Transverse colon (tissue), 4 donors: ENCODE measurements around the gene CCDC88A. TPM values are rescaled to one million over a fixed set of nuclear protein-coding genes. Genes with fewer than 3 reads are reported as not detected.
"Not testable (repeated sequence)": the region's sequence is repeated elsewhere in the genome, so short reads cannot be mapped to it uniquely, and the experiment has no call there.

Experiments
- DNase-seq: peaks from one replicate; pipeline ENCODE4 v3.0.0-alpha.2; 2019
- H3K27ac ChIP-seq, 4 donors: fragments of 200-600 bp; sonication (generic); 2 replicates each; pipeline ENCODE4 v1.5.1; 2016 to 2018; ENCODE audit warnings: inconsistent platforms in 4 of 4
- H3K27me3 ChIP-seq: fragments of 200-600 bp; sonication (generic); 2 replicates; pipeline ENCODE4 v1.5.1; 2017; ENCODE audit warnings: inconsistent platforms
- H3K36me3 ChIP-seq, 4 donors: fragments of 200-600 bp; sonication (generic); 2 replicates each; pipeline ENCODE4 v1.5.1; 2017 to 2019; ENCODE audit warnings: inconsistent platforms in 4 of 4
- H3K4me1 ChIP-seq, 4 donors: fragments of 200-600 bp; sonication (generic); 2 replicates each; pipeline ENCODE4 v1.5.1; 2017 to 2020; ENCODE audit warnings: inconsistent platforms in 4 of 4
- H3K4me3 ChIP-seq, 4 donors: fragments of 200-600 bp; sonication (generic); 1 replicate in 1 of 4; 2 replicates in 3 of 4; pipeline versions ENCODE4 v1.5.1 to v1.6.1; 2017 to 2019; ENCODE audit warnings: inconsistent platforms in 4 of 4
- H3K9me3 ChIP-seq, 2 donors: fragments of 200-600 bp; sonication (generic); 2 replicates each; pipeline ENCODE4 v1.5.1; 2017 to 2019; ENCODE audit warnings: inconsistent platforms in 2 of 2
- EP300 ChIP-seq: sonication (generic); formaldehyde crosslinking; IDR thresholded peaks from one replicate; pipeline ENCODE4 v1.6.1; 2017; ENCODE audit warnings: antibody characterized with exemption, low read depth
- POLR2A ChIP-seq: fragments of 450-650 bp; IDR thresholded peaks from one replicate; pipeline ENCODE4 v1.6.1; 2016; ENCODE audit warnings: antibody characterized with exemption, mild to moderate bottlenecking, moderate library complexity
- POLR2AphosphoS5 ChIP-seq, 3 donors: sonication (generic); formaldehyde crosslinking; IDR thresholded peaks; one replicate each; pipeline ENCODE4 v1.6.1; 2016; ENCODE audit warnings: antibody characterized with exemption in 3 of 3
- WGBS, 2 donors: methylation state at CpG; one replicate each; pipeline ENCODE4 v1.1.5; 2018; ENCODE audit warnings: low coverage in 1 of 2; 5-methylcytosine and 5-hydroxymethylcytosine counted together
- in situ Hi-C, 4 donors: fragments of 200-750 bp; cut with MboI; loops; one replicate each; pipeline versions ENCODE4 v1.15.0 to v1.15.1; 2017; ENCODE audit warnings: low sequenced_read_pairs in 3 of 4, low pct_ligation_motif_present in 1 of 4, low pct_unique_long_range_greater_than_20kb in 1 of 4
- intact Hi-C: fragments of 100-400 bp; cut with DNase I; formaldehyde crosslinking; loops from one replicate; pipeline ENCODE4 v1.15.1; 2023; ENCODE audit warnings: low total_unique reads
- total RNA-seq, 4 donors: library from RNA; depleted of rRNA; stranded (reverse); fragments of >200 nt; gene quantifications; one replicate each; pipeline ENCODE4 v1.1.0, GENCODE V29; 2016
- TF ChIP-seq, protein P1 (sequence below), 5 experiments: fragments of 200-600 bp in 3 of 5; fragments of 450-650 bp in 2 of 5; sonication (generic) in 3 of 5; IDR thresholded peaks; 1 replicate in 2 of 5; 2 replicates in 3 of 5; pipeline ENCODE4 v1.5.1; 2016 to 2017; ENCODE audit warnings: antibody characterized with exemption in 5 of 5, inconsistent platforms in 3 of 5, mild to moderate bottlenecking in 2 of 5, moderate library complexity in 1 of 5

Gene CCDC88A
- total RNA-seq, 4 donors from 2014 or later, result 8.6 to 33.7 (median 19.7) TPM

DNA sequence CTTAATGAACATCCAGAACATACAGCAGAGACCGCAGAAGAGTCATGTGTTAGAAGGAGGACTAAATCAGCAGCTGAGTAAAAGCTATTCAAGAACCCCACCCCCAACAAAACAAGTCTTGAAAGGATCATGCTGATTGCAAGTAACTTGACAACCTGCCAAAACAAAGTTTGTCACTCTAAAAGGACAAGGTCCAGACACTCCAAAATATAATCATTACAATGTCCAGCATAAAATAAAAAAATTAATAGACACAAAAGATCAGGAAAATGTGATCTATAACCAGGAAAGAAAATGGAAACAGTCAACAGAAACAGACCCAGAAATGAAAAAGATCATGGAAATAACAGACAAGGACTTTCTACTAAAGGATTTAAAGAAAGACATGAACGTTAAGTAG, 28.5 kb downstream of the CCDC88A start:
- Histone ChIP-seq H3K9me3 (peaks cover 0 to 8% of the 10 kb centered on the region in 2 donors), H3K27me3 (no peaks in the 10 kb centered on the region), H3K36me3 (no peaks in the 10 kb centered on the region), H3K4me3 (no peak overlapping the region), H3K27ac (no peak overlapping the region), H3K4me1 (no peaks in the 10 kb centered on the region)
- 75 to 88% methylated on average over 1 to 2 of the region's 2 CpGs for WGBS, 2 donors
- TF ChIP-seq, protein P1, sequence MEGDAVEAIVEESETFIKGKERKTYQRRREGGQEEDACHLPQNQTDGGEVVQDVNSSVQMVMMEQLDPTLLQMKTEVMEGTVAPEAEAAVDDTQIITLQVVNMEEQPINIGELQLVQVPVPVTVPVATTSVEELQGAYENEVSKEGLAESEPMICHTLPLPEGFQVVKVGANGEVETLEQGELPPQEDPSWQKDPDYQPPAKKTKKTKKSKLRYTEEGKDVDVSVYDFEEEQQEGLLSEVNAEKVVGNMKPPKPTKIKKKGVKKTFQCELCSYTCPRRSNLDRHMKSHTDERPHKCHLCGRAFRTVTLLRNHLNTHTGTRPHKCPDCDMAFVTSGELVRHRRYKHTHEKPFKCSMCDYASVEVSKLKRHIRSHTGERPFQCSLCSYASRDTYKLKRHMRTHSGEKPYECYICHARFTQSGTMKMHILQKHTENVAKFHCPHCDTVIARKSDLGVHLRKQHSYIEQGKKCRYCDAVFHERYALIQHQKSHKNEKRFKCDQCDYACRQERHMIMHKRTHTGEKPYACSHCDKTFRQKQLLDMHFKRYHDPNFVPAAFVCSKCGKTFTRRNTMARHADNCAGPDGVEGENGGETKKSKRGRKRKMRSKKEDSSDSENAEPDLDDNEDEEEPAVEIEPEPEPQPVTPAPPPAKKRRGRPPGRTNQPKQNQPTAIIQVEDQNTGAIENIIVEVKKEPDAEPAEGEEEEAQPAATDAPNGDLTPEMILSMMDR (IDR thresholded peaks at IDR 0.05), result no peak
- no peak for TF ChIP-seq POLR2A
- TF ChIP-seq POLR2AphosphoS5 (IDR thresholded peaks at IDR 0.05), result no peak
- TF ChIP-seq EP300, result no peak
- DNase-seq, result no peak
- intact Hi-C loops, result no loop called here
- in situ Hi-C loops, result no loop called here

DNA sequence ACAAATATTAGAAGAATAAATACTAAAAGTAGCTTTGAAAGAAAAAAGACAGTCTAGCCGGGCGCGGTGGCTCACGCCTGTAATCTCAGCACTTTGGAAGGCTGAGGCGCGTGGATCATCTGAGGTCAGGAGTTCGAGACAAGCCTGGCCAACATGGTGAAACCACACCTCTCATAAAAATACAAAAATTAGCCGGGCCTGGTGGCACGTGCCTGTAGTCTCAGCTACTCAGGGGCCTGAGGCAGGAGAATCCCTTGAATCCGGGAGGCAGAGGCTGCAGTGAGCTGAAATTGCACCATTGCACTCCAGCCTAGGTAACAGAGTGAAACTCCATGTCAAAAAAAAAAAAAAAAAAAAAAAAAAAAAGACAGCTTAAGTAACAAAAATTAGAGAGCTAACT, 34.1 kb downstream of the CCDC88A start:
- H3K4me1 ChIP-seq, in situ Hi-C loops, DNase-seq, H3K9me3 ChIP-seq, H3K4me3 ChIP-seq, H3K27ac ChIP-seq, intact Hi-C loops, H3K36me3 ChIP-seq, H3K27me3 ChIP-seq: not testable (repeated sequence)
- whole genome bisulfite sequencing, 2 donors, result 73 to 82% methylated on average over 3 to 10 of the region's 10 CpGs

DNA sequence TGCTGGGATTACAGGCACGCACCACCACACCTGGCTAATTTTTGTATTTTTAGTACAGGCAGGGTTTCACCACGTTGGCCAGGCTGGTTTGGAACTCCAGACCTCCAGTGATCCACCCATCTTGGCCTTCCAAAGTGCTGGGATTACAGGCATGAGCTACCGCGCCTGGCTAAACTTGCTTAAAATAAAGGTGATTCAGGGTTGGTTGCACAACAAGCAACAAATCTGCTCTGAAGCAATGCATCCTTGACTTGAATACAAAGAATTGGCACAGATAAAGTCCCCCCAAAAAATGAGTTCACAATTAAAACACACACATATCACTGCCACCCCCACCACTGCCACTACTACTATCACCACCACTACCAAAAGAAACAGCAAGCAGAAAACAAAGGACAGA, 34.9 kb downstream of the CCDC88A start:
- 80 to 90% methylated on average over 2 to 4 of the region's 4 CpGs for WGBS, 2 donors
- no peak overlapping the region for H3K4me3 ChIP-seq
- TF ChIP-seq POLR2A (no peak), POLR2AphosphoS5 (IDR thresholded peaks at IDR 0.05) (no peak), EP300 (no peak)
- no peaks in the 10 kb centered on the region for H3K4me1 ChIP-seq
- H3K9me3 ChIP-seq, result no peaks in the 10 kb centered on the region
- H3K27me3 ChIP-seq, result no peaks in the 10 kb centered on the region
- no peak overlapping the region for H3K27ac ChIP-seq
- intact Hi-C loops, result no loop called here
- no peak for DNase-seq
- in situ Hi-C loops, result no loop called here
- H3K36me3 ChIP-seq, result no peaks in the 10 kb centered on the region

DNA sequence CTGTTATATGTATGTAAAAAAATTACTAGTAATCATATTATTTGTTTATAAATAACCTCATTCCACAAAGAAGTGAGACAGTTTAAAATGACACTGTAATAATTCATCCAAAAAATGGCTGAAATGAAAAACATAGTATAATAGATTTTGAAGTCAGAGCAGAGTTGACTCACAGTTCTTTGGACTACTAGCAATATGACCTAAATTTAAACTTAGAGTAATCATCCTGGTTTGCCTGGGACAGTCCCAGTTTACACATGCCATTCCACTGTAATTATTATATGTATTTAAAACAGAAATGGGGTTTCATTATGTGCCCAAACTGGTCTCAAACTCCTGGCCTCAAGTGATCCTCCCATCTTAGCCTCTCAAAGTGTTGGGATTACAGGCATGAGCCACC, 48.3 kb downstream of the CCDC88A start:
- DNase-seq, result no peak
- in situ Hi-C loops, result no loop called here

DNA sequence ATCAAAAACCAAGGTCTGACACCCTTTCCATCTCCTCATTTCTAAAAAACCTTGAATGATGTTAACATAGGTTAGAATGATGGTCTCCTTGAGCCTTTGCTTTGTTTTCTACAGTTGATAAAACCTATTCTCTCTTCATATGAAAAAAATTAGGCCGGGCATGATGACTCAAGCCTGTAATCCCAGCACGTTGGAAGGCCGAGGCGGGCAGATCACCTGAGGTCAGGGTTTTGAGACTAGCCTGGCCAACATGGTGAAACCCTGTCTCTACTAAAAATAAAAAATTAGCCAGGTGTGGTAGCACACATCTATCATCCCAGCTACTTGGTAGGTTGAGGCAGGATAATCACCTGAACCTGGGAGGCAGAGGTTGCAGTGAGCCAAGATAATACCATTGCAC, 49.4 kb downstream of the CCDC88A start:
- intact Hi-C loops, result no loop called here
- Histone ChIP-seq H3K4me1 (no peaks in the 10 kb centered on the region), H3K9me3 (no peaks in the 10 kb centered on the region), H3K36me3 (no peaks in the 10 kb centered on the region), H3K4me3 (no peak overlapping the region), H3K27ac (no peak overlapping the region), H3K27me3 (no peaks in the 10 kb centered on the region)
- TF ChIP-seq EP300, result no peak
- no peak for TF ChIP-seq POLR2A
- no peak for TF ChIP-seq POLR2AphosphoS5 (IDR thresholded peaks at IDR 0.05)
- TF ChIP-seq, protein P1 (IDR thresholded peaks at IDR 0.05), result no peak
- 95 to 100% methylated on average over 1 to 4 of the region's 4 CpGs for WGBS, 2 donors
- DNase-seq, result no peak
- in situ Hi-C loops, result no loop called here

More for the DNA sequence above, 48.3 kb downstream of the CCDC88A start:
- no peaks in the 10 kb centered on the region for H3K9me3 ChIP-seq
- H3K4me3 ChIP-seq, result no peak overlapping the region
- no peaks in the 10 kb centered on the region for H3K36me3 ChIP-seq
- H3K4me1 ChIP-seq, result no peaks in the 10 kb centered on the region
- no peak overlapping the region for H3K27ac ChIP-seq
- no peak for TF ChIP-seq POLR2AphosphoS5 (IDR thresholded peaks at IDR 0.05)
- TF ChIP-seq, protein P1 (IDR thresholded peaks at IDR 0.05), result no peak
- TF ChIP-seq POLR2A, result no peak
- TF ChIP-seq EP300, result no peak
- intact Hi-C loops, result no loop called here
- no peaks in the 10 kb centered on the region for H3K27me3 ChIP-seq
